NCI-H2227 treated with DMSO at 0.1 percent for 48 hours (cell line): ENCODE measurements around the gene ORC1.

Source experiments
- DNase-seq: peaks from one replicate; lab custom pipeline; 2025; lab: John Stamatoyannopoulos, UW

The ORC1 gene

DNA sequence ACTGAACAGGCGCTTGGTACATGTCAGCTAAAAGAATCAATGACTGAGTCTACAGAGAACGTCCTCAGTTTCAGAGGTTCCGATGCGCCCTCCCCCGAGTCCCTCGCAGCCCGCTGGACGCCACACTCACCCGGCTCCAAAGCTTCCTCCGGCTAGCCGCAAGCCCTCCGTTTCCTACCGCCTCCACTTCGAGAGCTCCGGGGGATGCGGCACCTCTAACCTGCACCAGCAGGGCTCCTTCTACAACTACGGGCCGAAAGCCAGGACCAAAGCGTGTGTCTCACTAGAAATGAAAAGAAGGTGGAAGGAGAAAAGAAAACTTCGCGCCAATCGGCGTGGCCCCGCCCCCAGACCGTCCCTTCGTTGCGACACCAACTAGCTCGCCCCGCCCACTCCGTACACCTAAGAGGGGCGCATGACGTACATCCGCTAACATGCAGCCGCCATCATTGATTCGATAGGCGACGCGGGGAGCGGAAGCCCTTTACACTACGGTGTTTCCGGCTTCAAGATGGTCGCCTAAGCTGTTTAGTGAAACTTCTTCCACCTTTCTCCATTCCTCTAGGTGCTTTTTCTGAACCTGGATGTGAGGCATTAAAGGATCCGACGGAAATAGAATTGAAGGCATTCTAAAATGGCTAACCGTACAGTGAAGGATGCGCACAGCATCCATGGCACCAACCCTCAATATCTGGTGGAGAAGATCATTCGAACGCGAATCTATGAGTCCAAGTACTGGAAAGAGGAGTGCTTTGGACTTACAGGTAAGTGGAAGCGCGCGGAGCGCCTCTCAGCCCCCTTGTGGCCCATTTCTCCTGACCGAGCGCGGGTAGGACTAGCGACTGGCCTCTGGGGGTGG, at the start of gene ORC1, which contains the start of gene PRPF38A:
TSS of gene ORC1 (minus strand) at position 308 of the 859 bp plus-strand sequence. CDS start 2,200 bp downstream, outside the sequence.
TSS of gene PRPF38A (plus strand) at position 487 of the 859 bp plus-strand sequence. CDS start at position 635, 148 bp downstream.
- peak; percentile 98 for DNase-seq

DNA sequence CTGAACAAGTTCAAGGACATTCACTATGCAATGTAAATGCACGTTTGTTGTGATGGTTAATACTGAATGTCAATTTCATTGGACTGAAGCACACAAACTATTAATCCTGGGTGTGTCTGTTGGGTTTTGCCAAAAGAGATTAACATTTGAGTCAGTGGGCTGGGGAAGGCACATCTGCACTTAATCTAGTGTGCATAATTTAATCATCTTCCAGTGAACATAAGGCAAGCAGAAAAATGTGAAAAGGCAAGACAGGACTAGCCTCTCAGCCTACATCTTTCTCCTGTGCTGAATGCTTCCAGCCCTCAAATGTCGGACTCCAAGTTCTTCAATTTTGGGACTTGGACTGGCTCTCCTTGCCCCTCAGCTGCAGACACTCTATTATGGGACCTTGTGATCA, 40.2 kb upstream of the ORC1 start:
- DNase-seq = no peak

DNA sequence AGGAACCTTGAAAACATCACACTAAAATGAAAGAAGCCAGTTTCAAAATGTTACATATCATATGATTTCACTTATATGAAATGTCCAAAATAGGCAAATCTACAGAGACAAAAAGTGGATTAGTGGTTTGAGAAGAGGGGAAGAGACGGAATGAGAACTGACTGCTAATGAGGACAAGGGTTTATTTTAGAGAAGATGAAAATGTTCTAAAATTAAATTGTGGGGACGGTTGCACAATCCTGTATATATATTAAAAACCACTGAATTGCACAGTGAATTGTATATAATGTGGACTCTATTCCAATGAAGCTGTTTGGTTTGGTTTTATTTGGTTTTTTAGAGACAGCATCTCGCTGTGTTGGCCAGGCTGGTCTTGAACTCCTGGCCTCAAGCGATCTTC, 35.8 kb upstream of the ORC1 start:
- no peak for DNase-seq

DNA sequence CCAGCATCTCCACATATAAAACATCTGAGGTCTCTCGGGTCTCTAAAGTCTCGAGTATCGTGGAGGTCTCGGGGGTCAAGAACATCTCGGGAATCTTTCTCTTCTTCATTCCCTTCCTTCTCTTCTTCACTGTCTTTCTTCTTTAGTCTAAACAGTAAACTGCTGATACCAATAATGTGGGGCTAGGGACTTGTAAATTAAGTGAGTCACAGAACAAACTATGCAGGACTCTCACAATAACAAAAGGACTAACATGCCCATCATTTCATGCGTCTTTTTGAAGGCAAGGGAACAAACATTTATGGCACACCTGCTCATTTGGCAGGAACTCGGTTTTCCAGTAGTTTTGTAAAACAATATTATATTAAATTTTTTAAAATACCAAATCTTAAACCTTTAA, 32.6 kb upstream of the ORC1 start:
- no peak for DNase-seq

DNA sequence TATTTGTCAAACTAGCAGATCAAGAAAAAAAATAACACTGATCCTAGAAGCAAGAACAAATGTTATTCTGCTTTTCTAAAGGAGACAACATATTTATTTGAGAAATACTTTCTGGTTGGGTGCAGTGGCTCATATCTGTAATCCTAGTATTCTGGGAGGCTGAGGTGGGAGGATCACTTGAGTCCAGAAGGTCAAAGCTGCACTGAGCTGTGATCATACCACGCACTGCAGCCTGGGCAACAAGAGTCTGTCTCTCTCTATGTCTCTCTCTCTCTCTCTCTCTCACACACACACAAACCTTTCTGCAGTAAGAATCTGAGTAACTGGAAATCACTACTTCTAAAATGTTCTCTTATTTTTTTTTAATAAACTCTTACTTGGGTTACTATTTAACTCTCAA, 31.4 kb upstream of the ORC1 start:
- no peak for DNase-seq

DNA sequence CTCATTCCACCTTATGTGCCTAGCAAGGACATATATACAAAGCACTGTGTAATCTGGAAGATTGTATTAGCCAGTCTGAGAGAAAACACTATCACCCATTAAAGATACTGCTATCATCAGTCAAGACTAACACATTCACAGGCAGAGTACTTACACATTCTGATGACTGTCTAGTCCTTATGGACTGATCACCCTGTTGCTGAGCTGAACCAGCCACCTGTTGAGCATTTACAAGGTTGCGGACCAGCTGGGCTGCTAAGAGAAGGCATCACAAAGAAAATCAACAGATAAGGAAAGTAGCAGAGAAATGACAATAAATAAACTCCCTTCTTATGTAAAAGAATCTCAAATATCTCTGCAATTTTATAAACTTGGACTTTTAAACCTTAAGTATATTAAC, 31.0 kb upstream of the ORC1 start:
- no peak for DNase-seq

DNA sequence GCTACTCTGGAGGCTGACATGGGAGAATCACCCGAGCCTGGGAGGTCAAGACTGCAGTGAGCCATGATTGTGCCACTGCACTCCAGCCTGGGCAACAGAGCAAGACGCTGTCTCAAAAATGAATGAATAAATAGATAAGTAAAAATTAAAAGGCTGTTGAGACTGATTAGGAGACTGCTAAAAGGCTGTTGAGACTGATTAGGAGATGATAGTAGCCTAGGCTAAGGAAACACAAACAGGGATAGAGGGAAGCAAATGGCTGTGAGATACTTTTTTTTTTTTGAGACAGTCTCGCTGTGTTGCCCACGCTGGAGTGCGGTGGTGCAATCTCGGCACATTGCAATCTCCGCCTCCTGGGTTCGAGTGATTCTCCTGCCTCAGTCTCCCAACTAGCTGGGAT, 28.6 kb upstream of the ORC1 start:
- DNase-seq = no peak

DNA sequence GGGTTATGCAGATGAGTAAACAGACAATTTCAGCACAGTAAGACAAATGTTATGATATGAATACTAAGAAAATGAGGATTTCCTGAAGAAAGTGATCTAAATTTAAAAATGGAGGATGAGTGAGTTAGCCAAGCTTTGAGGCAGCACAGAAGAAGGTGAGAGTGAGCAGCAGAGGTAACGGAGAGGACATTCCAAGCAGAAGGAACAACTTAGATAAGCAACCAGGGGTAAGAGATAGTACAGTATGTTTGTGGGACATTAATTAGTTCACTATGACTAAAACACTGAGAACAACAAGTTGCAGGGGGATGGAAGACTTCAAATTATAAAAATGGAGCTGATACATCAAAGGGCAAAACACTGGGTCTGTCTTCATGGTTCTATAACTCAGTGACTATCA, 22.9 kb upstream of the ORC1 start:
- DNase-seq = no peak

DNA sequence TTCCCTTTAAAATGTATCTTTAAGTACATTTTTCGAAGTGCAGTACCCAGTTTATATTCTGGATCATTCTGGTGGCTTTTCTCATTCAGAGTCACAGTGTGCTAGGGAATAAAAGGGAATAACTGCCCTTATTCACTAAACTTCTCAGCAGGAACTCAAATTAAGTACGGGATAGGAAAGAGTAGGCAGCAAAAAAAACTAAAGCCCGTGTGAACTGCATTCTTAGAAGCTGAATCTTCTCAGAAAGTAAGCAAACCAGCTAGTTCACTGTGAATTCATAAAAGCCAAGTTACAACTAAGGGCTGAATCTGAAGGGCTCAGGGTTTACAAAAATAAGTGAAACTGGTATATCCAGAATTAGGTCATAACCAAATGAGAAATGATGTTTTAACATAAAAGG, 22.1 kb upstream of the ORC1 start:
- no peak for DNase-seq

DNA sequence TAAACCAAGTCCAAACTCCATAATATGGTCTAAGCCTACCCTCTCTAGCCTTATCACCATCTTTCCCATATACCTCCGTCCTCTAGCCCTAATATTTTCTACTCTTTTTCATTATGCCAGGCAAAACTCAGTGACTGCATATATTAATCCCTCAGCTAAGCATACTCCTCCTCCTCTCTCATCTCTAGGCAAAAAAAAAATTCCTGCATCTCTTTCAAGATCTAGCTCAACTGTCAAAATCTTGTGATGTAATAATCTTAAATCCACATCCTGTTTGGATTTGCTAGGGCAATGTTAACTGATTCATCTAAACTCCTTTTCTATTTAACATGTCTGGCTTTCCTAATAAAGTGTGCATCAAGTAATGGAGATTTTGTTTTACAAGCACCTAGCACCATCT, 20.6 kb upstream of the ORC1 start:
- no peak for DNase-seq

DNA sequence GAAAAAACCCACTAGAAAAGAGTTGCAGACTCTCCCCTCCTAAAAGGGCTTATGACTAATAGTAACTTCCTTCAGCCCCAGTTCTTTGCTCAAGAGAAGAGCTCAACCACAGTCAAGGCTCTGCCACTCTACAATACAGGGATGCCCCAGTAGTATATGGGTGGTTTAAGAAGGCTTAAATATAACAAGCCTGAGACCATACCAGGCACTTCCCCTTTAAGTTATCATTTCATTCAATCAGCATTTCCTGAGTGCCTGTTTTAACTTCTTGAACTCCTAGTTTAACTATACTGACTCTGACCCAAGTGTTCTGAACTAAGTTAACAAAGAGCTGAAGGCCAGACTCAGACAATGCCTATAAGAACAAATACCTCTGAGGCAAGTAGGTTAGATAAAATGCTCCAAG, 20.0 kb upstream of the ORC1 start:
- no peak for DNase-seq

DNA sequence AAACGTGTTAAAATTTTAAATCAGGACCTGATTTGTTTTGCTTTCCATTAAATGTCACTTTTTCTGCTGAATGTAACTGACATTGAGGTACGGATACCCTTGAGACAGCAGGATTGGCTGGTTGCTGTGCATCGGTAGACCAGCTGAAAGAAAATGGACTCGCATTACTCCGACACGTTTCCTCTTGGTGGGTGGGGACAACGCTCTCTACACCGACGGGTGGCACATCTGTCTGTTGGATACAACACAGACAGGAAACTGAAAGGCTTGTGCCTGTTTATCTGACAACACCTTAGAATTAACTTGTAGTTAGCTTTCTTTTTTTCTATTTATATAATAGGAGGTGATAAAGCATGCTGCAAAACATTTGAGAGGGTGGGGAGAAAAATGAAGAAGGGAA, 19.5 kb upstream of the ORC1 start:
- DNase-seq = no peak

DNA sequence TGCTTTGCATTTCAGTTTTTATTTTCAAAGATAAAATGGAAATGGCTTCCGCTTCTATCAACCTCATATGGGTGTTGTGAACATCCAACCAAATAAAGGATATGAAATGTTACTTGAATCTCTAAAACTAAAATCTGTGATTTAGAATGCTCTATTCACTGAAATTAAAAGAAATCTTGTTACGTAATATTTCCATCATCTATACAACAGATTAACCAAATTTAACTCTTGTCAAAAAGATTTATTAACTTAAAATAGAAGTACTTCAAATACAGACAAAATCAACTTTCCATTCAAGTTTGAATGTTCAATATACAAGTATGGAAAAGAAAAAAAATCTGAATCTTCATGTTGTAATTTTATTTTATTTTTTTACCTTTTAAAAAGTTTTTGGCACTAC, 18.8 kb upstream of the ORC1 start:
- no peak for DNase-seq

DNA sequence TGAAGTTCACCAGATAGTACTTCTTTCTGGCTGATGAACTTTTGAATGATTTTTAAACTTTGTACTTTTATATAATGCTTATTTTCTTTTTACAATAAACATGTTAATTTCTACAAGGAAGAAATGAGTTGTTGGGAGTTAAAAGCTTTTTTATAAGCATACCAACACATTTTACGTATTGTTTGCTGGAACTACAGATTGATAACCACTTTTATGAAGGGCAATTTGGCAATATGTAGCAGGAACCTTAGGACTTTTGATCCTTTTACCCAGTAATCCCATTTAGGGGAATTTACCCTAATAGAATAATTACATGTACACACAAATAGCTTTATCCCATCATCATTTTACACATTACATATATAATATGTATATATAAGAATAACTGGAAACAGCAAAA, 16.5 kb upstream of the ORC1 start:
- DNase-seq = no peak

DNA sequence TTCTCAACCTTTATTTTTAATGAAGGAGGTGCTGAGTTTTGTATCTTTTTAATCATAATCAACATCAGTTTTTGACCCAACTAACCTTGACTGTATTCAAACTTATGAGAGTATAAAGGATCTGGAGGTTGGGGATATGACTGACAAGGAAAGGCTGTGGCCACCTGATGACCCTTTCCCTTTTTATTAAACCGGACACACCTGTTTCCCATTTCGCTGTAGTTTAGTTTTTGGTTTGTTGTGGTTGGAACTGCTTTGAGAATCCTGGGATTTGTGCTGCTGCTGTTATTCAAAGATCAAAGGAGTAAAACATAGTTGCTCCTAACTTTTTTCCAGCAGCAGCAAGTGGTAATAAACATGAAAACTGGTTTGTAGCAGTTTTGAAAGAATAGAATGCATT, 12.6 kb upstream of the ORC1 start:
- DNase-seq = no peak

DNA sequence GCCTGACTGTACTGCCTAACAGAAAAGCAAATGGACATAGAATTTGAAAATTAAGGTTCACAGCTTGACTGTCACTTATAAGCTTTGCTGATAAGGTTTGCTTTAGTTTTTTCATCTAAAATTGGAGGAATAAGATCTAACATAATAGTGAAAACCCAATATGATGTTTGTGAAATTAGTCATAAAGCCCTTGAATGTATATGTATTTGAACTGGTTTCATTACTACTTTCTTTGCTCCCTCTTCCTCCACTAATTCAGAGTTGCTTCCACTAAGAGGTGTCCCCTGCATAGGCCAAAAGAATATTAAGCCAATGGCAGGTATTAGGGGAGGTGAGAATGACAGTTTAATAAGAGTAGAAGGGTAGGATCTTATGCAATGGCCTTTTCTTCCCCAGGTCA, 10.7 kb upstream of the ORC1 start:
- DNase-seq = no peak

DNA sequence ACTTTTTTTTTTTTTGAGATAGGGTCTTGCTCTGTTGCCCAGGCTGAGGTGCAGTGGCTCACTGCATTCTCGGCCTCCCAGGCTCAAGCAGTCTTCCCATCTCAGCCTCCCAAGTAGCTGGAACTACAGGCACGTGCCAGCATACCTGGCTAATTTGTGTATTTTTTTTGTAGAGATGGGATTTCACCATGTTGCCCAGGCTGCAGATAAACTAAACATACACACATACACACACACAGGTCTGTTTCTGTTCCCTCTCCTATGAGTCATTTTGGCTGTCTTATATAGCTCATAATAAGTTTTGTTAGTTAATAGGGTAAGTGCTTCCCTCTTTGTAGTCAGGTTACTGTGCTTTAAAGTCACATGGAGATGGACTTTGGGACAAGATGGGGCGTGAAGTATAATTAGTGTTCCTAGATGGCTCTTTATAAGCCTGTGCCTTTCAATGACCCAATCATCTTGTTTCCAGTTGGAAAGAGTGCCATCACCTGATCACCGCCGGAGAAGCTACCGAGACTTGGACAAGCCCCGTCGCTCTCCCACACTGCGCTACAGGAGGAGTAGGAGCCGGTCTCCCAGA, 9.3 kb upstream of the ORC1 start:
- no peak for DNase-seq

DNA sequence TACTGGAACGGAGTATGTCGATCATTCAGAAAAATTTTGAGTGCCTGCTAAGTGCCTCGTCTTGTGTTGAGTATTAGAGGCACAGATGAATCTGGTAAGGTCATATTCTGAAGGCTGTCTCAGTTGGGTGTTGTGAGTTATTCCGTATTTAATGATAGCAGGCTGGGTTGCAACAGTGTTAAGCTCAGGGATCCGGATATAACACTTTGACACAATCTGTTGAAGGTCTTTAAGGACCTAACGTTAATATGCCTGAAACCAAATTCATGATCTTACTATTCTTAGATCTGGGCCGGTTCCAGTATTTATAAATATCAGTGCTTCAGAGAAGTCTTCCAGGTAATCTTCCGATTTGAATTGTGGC, 734 bp upstream of the ORC1 start:
- no peak for DNase-seq

DNA sequence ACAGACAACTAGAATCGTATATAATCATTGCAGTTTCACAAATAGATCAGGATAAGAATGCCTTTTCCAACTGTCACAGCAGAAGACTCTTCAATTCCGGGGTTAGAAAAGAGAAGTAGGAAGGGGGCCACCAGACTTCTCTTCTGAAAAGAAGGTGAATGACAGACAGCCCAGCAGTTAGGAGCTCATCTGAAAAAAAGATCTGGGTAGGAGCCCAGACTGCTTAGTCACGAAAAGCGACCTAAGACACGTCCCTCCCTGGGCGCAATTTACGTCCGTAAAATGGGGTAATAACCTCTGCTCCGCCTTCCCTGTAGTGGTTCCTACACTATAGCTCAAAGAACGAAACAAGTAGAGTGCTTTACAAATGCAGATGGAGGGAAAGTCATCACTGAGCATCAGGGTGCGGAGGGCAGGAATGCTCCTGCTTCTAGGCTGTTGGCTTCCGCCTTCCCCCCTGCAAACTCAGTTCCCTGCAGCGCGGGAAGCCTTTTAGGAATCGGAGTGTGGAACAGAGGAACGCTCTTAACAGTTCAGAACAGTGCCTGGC, 582 bp downstream of the ORC1 start:
- peak; percentile 37 for DNase-seq

DNA sequence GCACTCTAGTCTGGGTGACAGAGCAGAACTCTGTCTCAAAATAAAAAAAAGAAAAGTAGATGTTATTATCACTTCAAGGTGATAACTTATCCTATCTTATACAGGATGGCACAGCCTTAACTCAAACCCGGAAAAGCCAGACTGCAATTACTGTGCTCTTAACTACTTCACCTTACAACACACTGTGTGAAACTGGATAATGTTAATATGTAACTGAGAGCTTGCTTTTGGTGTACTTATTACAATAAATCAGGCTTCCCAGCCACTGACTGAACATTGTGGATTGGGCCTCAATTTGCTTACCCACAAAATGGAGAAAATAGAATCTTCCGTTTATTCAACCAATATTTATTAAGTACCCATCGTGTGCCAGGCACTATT, 1.4 kb downstream of the ORC1 start:
- DNase-seq = no peak

DNA sequence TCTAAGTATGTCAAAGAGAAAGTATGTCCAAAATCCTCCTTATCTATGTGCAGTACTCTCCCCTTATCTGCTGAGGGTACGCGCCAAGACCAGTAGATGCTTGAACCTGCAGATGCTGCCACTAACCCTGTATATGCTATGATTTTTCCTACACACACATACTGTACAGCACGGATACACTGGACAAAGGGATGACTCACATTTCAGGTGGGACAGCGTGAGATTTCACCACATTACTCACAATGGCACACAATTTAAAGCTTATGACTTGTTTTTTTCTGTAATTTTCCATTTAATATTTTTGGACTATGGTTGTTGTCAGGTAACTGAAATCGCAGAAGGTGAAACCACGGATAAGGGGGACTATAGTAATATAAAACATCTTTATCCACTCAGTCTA, 4.1 kb downstream of the ORC1 start:
- no peak for DNase-seq

DNA sequence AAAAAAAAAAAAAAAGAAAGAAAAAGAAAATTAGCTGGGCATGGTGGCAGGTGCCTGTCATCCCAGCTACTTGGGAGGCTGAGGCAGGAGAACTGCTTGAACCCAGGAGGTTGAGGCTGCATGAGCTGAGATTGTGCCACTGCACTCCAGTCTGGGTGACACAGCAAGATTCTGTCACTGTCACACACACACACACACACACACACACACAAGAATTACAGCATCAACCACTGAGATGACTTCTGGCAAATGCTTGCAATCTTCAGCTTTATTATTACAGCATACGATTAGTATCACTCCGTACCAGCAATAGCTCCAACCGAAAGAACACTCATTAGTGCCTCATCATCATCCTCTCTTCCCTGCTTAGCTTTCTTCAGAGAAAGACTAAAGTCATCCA, 4.6 kb downstream of the ORC1 start:
- no peak for DNase-seq

DNA sequence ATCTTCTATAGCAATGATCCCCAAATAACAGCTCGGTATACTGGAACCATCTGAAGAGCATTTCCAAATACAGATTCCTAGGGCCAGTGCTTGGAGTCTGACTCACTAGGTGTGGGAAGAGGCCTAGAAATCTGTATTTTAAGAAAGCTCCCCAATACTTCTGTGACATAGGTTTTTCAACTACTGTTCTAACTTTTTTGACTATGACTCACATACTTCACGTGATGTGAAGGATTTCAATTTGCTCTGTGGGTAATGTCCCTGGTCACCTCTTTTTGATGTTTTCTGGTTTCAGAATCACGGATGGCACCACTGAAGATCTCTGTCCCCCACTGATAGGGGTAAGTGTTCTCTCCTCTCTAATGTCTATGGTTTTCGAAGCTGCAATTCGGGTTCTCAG, 11.0 kb downstream of the ORC1 start:
- no peak for DNase-seq

DNA sequence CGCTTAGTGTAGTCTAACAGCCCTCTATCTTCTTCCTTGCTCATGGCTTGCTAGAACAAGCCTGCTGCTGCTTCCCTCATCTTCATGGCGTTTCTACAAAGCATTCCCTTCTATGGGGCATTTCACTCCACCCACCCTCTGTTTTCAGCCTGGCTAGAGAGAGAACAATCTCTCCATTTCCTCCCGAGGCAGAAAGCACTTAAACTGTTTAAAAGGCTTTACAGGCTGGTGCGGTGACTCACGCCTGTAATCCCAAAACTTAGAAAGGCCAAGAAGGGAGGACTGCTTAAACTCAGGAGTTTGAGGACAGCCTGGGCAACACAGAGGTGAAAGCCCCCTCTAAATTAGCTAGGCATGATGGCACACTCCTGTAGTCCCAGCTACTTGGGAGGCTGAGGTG, 17.8 kb downstream of the ORC1 start:
- no peak for DNase-seq
